GM12878 (cell line): ENCODE data around the gene BBC3. TPM values are rescaled to one million over a fixed set of nuclear protein-coding genes. Genes with fewer than 3 reads are reported as not detected.
A peak's percentile ranks its signal among the peaks of the same experiment; 100 is the strongest.

Experiments used
- ATF7 ChIP-seq: fragments of 450-650 bp; IDR thresholded peaks from 2 replicates; pipeline ENCODE4 v1.6.1; 2016; ENCODE audit warnings: low read depth, mild to moderate bottlenecking
- DPF2 ChIP-seq: fragments of 450-650 bp; IDR thresholded peaks from 2 replicates; pipeline ENCODE4 v1.6.1; 2017; ENCODE audit warnings: mild to moderate bottlenecking
- EED ChIP-seq: sonication (generic); IDR thresholded peaks from 2 replicates; pipeline ENCODE4 v1.6.1; 2016; ENCODE audit warnings: antibody characterized with exemption, low read depth
- EZH2 ChIP-seq: IDR thresholded peaks from 2 replicates; pipeline ENCODE4 v1.6.1; 2012; ENCODE audit warnings: low read depth, mild to moderate bottlenecking, control low read depth, inconsistent platforms, low read length, borderline replicate concordance; ENCODE audit not compliant: control insufficient read depth
- GATAD2B ChIP-seq: fragments of 450-650 bp; conservative IDR thresholded peaks from 2 replicates; pipeline ENCODE4 v1.6.1; 2017; ENCODE audit warnings: low read depth, mild to moderate bottlenecking, moderate library complexity
- KDM1A ChIP-seq: fragments of 200-600 bp; sonication (generic); IDR thresholded peaks from 2 replicates; pipeline ENCODE4 v1.6.1; 2016; ENCODE audit warnings: borderline replicate concordance
- MTA3 ChIP-seq: IDR thresholded peaks from 2 replicates; pipeline ENCODE4 v1.6.1; 2012; ENCODE audit warnings: low read length, inconsistent platforms, borderline replicate concordance
- MYB ChIP-seq: fragments of 150-350 bp; IDR thresholded peaks from 2 replicates; pipeline ENCODE4 v1.6.1; 2014; ENCODE audit warnings: mild to moderate bottlenecking, low read depth, low read length, borderline replicate concordance
- NBN ChIP-seq: fragments of 450-650 bp; IDR thresholded peaks from 2 replicates; pipeline ENCODE4 v1.6.1; 2016
- PML ChIP-seq: IDR thresholded peaks from 2 replicates; pipeline ENCODE4 v1.6.1; 2012; ENCODE audit warnings: low read length, inconsistent platforms
- POLR2AphosphoS5 ChIP-seq: IDR thresholded peaks from 2 replicates; pipeline ENCODE4 v1.6.1; 2011; ENCODE audit warnings: mild to moderate bottlenecking, low read length, inconsistent platforms
- RB1 ChIP-seq: fragments of 450-650 bp; formaldehyde crosslinking; IDR thresholded peaks from 2 replicates; pipeline ENCODE4 v1.6.1; 2017; ENCODE audit warnings: mild to moderate bottlenecking, borderline replicate concordance
- RELA ChIP-seq: fragments of 450-650 bp; IDR thresholded peaks from 2 replicates; pipeline ENCODE4 v1.8.0; 2014; ENCODE audit warnings: borderline replicate concordance; ENCODE audit not compliant: partially characterized antibody
- SMC3 ChIP-seq: IDR thresholded peaks from 2 replicates; pipeline ENCODE4 v1.6.1; 2011; ENCODE audit warnings: low read length, improper control_type of control experiment, borderline replicate concordance
- TCF3 ChIP-seq: IDR thresholded peaks from 2 replicates; pipeline ENCODE4 v1.6.1; 2012; ENCODE audit warnings: low read depth, mild to moderate bottlenecking, low read length, borderline replicate concordance; ENCODE audit not compliant: insufficient read depth
- ZNF217 ChIP-seq: fragments of 450-650 bp; IDR thresholded peaks from 2 replicates; pipeline ENCODE4 v1.6.1; 2017; ENCODE audit warnings: antibody characterized with exemption, mild to moderate bottlenecking
- polyA plus RNA-seq, 11 experiments: library from polyadenylated mRNA; depleted of rRNA in 4 of 11; unstranded in 6 of 11; stranded (reverse) in 5 of 11; fragments of >200 nt; fragmentation: Nextera tagmentation in 4 of 11; fragmentation: Illumina TruSeq in 1 of 11; extraction: Ambion mirVana in 4 of 11; extraction: Trizol in 1 of 11; gene quantifications; 1 replicate in 1 of 11; 2 replicates in 10 of 11; pipeline versions ENCODE4 v1.2.1 to v1.2.3, GENCODE V29; 2011 to 2016; ENCODE audit warnings: inconsistent platforms in 2 of 11, missing spikeins in 2 of 11, low read depth in 1 of 11
- total RNA-seq, 4 experiments: library from RNA; depleted of rRNA in 3 of 4; stranded (reverse); fragments of >200 nt in 3 of 4; fragmentation: Illumina TruSeq in 1 of 4; extraction: Trizol in 1 of 4; gene quantifications; 2 replicates each; pipeline versions ENCODE4 v1.2.1 to v1.2.3, GENCODE V29; 2013 to 2021
- TF ChIP-seq, protein P1 (sequence below): fragments of 450-650 bp; IDR thresholded peaks from 2 replicates; pipeline ENCODE4 v1.6.1; 2017; ENCODE audit warnings: low read depth, mild to moderate bottlenecking, moderate library complexity
- TF ChIP-seq, protein P2 (sequence below): fragments of 450-650 bp; IDR thresholded peaks from 2 replicates; pipeline ENCODE4 v1.6.1; 2018; ENCODE audit warnings: borderline replicate concordance, mild to moderate bottlenecking; ENCODE audit not compliant: partially characterized antibody
- TF ChIP-seq, protein P3 (sequence below): IDR thresholded peaks from 2 replicates; pipeline ENCODE4 v1.6.1; 2012; ENCODE audit warnings: low read depth, low read length, improper control_type of control experiment
- TF ChIP-seq, protein P4 (sequence below): fragments of 450-650 bp; conservative IDR thresholded peaks from 2 replicates; pipeline ENCODE4 v1.6.1; 2017; ENCODE audit warnings: mild to moderate bottlenecking, moderate library complexity
- TF ChIP-seq, protein P5 (sequence below): fragments of 450-650 bp; IDR thresholded peaks from 2 replicates; pipeline ENCODE4 v1.6.1; 2016; ENCODE audit warnings: mild to moderate bottlenecking

Gene BBC3
- total and polyA plus RNA-seq, 10 of the 15 experiments (the other 5 are each of a cell fraction or from before 2014, with no cell fraction given), result 0.10 to 17.9 (median 7.5) TPM

DNA sequence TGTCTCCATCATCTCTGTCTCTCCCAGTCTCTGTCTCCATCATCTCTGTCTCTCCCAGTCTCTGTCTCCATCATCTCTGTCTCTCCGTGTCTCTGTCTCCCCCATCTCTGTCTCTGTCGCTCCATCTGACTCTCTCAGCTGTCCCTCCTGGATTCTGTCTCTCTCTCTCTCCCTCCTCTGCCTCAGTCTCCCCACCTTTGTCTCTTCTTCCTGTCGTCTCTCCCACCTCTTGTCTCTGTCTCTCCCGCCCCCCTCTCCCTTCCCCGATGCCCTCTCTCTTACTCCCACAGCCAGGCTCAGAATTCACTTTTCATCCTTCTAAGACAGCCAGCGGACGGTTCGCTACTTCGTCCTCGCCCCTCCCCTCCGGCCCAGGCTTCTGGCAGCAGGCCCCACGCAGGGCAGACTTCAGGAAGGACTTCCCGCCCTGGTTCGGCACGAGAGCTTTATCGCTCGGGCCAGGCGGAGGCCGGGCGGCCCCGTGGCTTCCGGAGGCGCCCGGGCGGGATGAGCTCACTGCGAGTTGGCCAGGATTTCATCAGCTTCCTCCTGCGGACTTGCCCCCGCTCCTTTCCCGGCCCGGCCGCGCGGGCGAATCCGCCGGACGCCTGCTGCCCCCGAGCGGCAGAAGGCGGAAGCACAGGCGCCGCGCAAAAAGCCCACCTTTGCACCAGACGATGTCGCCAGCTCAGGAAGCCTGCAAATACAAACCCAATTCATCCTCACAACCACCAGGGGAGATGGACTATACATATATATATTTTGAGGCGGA, 13.0 kb upstream of the BBC3 start (continued):
- TF ChIP-seq GATAD2B (peak; percentile 88; the same call in 1 of the 2 replicates), DPF2 (peak; percentile 76), SMC3 (peak; percentile 89), EED (peak; percentile 70), PML (peak; percentile 18; the same call in 1 of the 2 replicates), ZNF217 (peak; percentile 98), EZH2 (no peak), KDM1A (peak; percentile 75; the same call in 1 of the 2 replicates), TCF3 (0 out of 2 replicates have a peak, but pooled peaks have one; percentile 20), ATF7 (peak; percentile 87), NBN (peak; percentile 93), POLR2AphosphoS5 (0 out of 2 replicates have a peak, but pooled peaks have one; percentile 26), MTA3 (0 out of 2 replicates have a peak, but pooled peaks have one; percentile 62), RELA (peak; percentile 20), RB1 (peak; percentile 94; the same call in 1 of the 2 replicates), MYB (no peak)
- TF ChIP-seq, protein P1, sequence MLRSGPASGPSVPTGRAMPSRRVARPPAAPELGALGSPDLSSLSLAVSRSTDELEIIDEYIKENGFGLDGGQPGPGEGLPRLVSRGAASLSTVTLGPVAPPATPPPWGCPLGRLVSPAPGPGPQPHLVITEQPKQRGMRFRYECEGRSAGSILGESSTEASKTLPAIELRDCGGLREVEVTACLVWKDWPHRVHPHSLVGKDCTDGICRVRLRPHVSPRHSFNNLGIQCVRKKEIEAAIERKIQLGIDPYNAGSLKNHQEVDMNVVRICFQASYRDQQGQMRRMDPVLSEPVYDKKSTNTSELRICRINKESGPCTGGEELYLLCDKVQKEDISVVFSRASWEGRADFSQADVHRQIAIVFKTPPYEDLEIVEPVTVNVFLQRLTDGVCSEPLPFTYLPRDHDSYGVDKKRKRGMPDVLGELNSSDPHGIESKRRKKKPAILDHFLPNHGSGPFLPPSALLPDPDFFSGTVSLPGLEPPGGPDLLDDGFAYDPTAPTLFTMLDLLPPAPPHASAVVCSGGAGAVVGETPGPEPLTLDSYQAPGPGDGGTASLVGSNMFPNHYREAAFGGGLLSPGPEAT, result peak; percentile 34; the same call in 1 of the 2 replicates
- TF ChIP-seq, protein P2, sequence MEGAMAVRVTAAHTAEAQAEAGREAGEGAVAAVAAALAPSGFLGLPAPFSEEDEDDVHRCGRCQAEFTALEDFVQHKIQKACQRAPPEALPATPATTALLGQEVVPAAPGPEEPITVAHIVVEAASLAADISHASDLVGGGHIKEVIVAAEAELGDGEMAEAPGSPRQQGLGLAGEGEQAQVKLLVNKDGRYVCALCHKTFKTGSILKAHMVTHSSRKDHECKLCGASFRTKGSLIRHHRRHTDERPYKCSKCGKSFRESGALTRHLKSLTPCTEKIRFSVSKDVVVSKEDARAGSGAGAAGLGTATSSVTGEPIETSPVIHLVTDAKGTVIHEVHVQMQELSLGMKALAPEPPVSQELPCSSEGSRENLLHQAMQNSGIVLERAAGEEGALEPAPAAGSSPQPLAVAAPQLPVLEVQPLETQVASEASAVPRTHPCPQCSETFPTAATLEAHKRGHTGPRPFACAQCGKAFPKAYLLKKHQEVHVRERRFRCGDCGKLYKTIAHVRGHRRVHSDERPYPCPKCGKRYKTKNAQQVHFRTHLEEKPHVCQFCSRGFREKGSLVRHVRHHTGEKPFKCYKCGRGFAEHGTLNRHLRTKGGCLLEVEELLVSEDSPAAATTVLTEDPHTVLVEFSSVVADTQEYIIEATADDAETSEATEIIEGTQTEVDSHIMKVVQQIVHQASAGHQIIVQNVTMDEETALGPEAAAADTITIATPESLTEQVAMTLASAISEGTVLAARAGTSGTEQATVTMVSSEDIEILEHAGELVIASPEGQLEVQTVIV, result no peak
- TF ChIP-seq, protein P3, sequence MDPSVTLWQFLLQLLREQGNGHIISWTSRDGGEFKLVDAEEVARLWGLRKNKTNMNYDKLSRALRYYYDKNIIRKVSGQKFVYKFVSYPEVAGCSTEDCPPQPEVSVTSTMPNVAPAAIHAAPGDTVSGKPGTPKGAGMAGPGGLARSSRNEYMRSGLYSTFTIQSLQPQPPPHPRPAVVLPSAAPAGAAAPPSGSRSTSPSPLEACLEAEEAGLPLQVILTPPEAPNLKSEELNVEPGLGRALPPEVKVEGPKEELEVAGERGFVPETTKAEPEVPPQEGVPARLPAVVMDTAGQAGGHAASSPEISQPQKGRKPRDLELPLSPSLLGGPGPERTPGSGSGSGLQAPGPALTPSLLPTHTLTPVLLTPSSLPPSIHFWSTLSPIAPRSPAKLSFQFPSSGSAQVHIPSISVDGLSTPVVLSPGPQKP, result 0 out of 2 replicates have a peak, but pooled peaks have one; percentile 10
- TF ChIP-seq, protein P4, sequence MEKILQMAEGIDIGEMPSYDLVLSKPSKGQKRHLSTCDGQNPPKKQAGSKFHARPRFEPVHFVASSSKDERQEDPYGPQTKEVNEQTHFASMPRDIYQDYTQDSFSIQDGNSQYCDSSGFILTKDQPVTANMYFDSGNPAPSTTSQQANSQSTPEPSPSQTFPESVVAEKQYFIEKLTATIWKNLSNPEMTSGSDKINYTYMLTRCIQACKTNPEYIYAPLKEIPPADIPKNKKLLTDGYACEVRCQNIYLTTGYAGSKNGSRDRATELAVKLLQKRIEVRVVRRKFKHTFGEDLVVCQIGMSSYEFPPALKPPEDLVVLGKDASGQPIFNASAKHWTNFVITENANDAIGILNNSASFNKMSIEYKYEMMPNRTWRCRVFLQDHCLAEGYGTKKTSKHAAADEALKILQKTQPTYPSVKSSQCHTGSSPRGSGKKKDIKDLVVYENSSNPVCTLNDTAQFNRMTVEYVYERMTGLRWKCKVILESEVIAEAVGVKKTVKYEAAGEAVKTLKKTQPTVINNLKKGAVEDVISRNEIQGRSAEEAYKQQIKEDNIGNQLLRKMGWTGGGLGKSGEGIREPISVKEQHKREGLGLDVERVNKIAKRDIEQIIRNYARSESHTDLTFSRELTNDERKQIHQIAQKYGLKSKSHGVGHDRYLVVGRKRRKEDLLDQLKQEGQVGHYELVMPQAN, result peak; percentile 81
- TF ChIP-seq, protein P5, sequence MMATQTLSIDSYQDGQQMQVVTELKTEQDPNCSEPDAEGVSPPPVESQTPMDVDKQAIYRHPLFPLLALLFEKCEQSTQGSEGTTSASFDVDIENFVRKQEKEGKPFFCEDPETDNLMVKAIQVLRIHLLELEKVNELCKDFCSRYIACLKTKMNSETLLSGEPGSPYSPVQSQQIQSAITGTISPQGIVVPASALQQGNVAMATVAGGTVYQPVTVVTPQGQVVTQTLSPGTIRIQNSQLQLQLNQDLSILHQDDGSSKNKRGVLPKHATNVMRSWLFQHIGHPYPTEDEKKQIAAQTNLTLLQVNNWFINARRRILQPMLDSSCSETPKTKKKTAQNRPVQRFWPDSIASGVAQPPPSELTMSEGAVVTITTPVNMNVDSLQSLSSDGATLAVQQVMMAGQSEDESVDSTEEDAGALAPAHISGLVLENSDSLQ, result 0 out of 2 replicates have a peak, but pooled peaks have one; percentile 5
